Airway epithelial cell (primary cell): ENCODE measurements around the gene BAAT. TPM values are rescaled to one million over a fixed set of nuclear protein-coding genes. Genes with fewer than 3 reads are reported as not detected.

Experiments
- total RNA-seq: library from RNA; depleted of rRNA; stranded (reverse); fragments of >200 nt; gene quantifications from 2 replicates; pipeline ENCODE4 v1.2.3, GENCODE V29; 2015

The BAAT gene
- total RNA-seq, result 0.05 and 0.07 TPM in 2 replicates

DNA sequence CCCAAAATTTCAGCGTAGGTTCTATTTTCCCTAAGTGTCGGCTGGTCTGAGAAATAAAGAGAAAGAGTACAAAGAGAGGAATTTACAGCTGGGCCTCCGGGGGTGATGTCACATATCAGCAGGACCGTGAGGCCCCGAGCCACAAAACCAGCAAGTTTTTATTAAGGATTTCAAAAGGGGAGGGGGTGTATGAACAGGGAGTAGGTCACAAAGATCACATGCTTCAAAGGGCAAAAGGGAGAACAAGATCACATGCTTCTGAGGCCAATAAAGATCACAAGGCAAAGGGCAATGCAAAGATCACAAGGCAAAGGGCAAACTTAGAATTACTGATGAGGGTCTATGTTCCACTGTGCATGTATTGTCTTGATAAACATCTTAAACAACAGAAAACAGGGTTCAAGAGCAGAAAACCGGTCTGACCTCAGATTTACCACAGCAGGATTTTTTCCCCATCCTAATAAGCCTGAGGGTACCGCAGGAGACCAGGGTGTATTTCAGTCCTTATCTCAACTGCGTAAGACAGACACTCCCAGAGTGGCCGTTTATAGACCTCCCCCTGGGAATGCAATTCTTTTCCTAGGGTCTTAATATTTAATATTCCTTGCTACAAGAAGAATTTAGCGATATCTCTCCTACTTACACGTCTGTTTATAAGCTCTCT is at the start of gene BAAT:
Gene BAAT, minus strand, starts transcription at position 134 of the 664 bp plus-strand sequence. CDS start 13,602 bp downstream, outside the sequence.

GRCh38 chr9:101398068-101398929 is 13.5 kb upstream of the BAAT start, which contains the start of the genes MRPL50 and ZNF189:
Gene MRPL50 (minus strand): TSS chr9:101398618. CDS start chr9:101398592, 26 bp downstream.
Gene ZNF189 (plus strand): TSS chr9:101398851. CDS start chr9:101399157, 306 bp downstream.

Other genes starting within 250 kb of the BAAT start
- gene MRPL50, start 13.6 kb upstream of the BAAT start, total RNA-seq, result 13.5 and 14.2 TPM in 2 replicates
- 6.9 and 8.3 TPM in 2 replicates for gene ZNF189, start 13.8 kb upstream of the BAAT start, total RNA-seq
- not detected in 2 replicates for gene ALDOB, start 50.8 kb upstream of the BAAT start, total RNA-seq
- 11.4 and 18.1 TPM in 2 replicates for gene RNF20, start 148.8 kb upstream of the BAAT start, total RNA-seq
- not detected in 2 replicates for gene PPP3R2, start 210.0 kb upstream of the BAAT start, total RNA-seq